ENCODE data around the gene UBN1.

The UBN1 gene

GRCh38 chr16:4897328-4897727 is 50.0 kb downstream of the UBN1 start:
- intact Hi-C loops (cut with DNase I): no loop called here
- DNase-seq: no peak

DNA sequence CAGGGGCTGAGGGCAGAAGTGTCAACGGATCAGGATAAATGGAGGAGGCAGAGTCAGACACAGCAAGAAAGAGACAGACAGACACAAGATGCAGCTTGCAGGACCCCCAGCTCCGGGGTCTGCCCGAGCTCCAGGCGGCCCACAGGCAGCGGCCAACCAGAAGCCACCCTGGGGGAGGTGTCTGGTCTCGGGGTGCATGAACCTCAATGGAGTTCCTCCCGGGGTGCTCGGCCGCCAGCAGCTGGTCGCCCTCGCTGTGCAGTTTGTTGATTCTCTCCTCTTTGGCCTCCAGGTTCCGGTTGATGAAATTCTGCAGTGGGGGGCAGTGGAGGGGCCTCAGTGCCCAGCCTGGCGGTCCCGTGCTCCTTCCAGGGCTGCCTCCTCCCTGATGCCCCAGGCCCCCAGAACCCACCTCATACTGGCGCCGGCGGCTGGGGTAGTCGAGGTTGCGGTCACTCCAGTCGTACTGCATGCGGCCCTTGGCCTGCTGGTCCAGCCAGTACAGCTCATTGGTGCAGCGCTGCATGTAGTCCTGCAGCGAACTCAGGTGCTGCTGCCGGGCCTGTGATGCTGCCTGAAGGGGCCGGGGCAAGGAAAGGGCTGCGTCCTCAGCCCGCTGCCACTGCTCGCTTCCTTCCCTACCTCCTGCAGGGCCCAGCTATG is 51.7 kb downstream of the UBN1 start:
- DNase-seq: peak in 1 of 10 donors; percentile 77
- intact Hi-C loops (cut with DNase I): no loop called here

GRCh38 chr16:4899474-4899846 is 52.2 kb downstream of the UBN1 start:
- intact Hi-C loops (cut with DNase I): no loop called here

GRCh38 chr16:4900036-4900435 is 52.8 kb downstream of the UBN1 start:
- intact Hi-C loops (cut with DNase I): no loop called here
- DNase-seq: no peak

More at GRCh38 chr16:4899474-4899846, 52.2 kb downstream of the UBN1 start:
- DNase-seq: no peak

- DNase-seq: no peak
- intact Hi-C loops (cut with DNase I): no loop called here
Measured at GRCh38 chr16:4900750-4901149, 53.5 kb downstream of the UBN1 start.

DNA sequence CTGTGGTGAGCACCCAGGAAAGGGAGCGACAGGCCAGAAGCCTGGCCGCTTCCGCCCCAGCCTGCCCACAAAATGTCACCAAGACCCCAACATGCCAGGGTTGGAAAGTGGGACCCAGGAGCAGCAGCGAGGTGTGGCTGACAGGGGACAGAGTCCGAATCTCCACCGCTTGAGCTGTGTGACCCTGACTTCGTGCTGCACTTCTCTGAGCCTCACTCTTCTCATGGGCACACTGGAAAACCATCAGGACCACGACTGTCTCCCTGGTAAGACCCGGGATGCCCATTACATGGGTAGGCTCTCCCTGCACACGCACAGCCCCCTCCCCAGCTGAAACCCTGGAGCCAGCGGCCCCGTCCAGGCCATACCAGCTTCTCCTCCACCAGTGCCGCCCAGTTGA is 54.8 kb downstream of the UBN1 start:
- no peak for DNase-seq
- intact Hi-C loops (cut with DNase I): no loop called here

DNA sequence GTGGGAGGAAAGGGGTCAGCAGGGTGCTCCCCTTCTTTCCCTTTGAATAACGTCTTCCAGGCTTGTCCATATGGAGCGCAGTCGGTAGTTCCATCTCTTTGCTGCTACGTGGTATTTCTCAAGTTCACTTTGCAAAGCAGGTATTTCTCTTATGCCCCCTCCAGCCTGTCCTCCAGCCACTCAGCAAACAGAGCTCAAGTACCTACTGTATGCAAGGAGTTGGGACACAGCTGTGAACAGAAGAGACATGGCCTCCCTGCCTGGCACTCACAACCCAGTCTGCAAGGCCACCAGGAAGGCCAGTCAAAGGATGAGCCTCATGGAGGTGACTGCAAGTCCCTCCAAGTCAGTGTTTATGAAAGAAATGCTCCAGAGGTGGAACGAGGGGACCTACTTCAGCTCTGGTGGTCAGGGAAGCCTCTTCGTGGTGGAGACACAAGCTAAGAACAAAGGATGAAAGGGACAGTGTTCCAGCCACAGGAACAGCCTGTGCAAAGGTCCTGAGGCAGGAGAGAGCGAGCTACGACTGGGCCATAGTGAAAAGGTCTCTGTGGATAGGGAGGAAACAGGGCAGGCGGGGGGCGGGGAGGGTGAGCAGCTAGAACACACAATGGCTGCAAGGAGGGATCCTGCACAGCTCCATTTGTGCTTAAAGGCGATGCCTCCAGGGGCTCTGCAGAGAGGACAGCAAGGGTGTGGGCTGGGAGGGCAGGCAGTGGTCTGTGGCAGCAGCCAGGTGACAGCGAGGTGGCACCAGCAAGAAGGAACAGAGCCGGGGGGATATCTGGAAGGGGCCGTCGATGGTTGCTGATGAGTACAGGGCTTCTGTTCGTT is 57.0 kb downstream of the UBN1 start:
- DNase-seq: no peak
- intact Hi-C loops (cut with DNase I): no loop called here

DNA sequence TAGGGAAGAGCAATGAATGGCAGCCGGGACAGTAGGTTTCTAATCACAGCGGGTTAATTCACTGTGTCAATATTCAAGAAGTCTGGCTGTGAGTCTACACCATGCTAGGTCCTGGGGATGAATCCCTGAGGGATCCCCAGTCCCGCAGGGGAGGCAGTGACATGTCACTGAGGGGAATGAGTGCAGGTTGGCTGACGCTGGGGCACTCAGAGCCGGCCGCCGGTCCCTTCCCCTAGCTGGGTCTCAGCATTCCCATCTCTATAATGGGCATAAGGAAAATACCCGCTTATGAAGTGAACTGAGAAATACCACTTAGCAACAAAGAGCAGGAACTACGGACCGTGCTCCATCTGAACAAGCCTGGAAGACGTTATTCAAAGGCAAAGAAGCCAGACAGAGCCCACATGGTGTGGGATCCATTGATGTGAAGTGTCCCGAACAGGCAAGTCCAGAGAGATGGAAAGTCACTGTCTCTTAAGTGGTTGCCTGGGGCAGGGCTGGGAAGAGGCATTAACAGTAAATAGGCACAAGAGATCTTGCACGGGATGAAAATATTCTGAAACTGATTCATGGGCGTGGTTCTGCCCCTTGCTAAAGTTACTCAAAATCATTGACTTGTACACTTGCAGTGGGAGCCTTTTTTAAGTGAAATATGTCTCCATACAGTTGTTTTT is 57.8 kb downstream of the UBN1 start:
- intact Hi-C loops (cut with DNase I): no loop called here
- DNase-seq: no peak

DNA sequence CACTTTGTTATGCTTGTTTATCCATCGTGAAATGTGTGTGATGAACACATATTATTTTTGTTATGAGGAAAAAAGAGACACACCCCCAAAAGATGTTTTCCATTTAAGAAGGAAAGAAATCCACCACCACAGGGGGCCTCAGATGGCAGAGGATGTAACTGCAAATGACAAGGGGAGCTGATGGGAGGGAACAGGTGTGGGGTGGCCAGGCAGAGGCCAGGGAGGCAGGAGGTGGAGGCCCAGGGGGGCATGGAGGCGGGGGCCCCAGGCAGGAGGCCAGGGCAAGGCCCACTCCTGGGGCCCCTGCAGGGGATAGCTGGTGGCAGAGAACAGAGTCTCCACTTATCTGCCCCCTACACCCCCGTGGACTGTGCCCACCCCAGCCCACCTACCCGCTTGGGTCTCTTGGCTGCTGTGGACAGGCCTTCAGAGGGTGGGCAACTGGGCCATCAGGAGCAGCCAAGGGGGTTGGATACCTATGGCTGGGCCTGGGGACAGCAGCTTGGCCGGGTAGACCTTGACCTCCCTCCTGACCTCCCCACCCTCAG is 61.6 kb downstream of the UBN1 start:
- DNase-seq: no peak
- intact Hi-C loops (cut with DNase I): no loop called here

- DNase-seq: no peak
- intact Hi-C loops (cut with DNase I): no loop called here
Measured at GRCh38 chr16:4909825-4910224, 62.5 kb downstream of the UBN1 start.

- intact Hi-C loops (cut with DNase I): no loop called here
- DNase-seq: no peak
Measured at GRCh38 chr16:4910828-4911227, 63.5 kb downstream of the UBN1 start.

- DNase-seq: no peak
Measured at GRCh38 chr16:4911970-4912386, 64.7 kb downstream of the UBN1 start.

GRCh38 chr16:4913130-4913773 is 66.0 kb downstream of the UBN1 start:
- intact Hi-C loops (cut with DNase I): no loop called here
- no peak for DNase-seq

More at GRCh38 chr16:4911970-4912386, 64.7 kb downstream of the UBN1 start:
- intact Hi-C loops (cut with DNase I): no loop called here

DNA sequence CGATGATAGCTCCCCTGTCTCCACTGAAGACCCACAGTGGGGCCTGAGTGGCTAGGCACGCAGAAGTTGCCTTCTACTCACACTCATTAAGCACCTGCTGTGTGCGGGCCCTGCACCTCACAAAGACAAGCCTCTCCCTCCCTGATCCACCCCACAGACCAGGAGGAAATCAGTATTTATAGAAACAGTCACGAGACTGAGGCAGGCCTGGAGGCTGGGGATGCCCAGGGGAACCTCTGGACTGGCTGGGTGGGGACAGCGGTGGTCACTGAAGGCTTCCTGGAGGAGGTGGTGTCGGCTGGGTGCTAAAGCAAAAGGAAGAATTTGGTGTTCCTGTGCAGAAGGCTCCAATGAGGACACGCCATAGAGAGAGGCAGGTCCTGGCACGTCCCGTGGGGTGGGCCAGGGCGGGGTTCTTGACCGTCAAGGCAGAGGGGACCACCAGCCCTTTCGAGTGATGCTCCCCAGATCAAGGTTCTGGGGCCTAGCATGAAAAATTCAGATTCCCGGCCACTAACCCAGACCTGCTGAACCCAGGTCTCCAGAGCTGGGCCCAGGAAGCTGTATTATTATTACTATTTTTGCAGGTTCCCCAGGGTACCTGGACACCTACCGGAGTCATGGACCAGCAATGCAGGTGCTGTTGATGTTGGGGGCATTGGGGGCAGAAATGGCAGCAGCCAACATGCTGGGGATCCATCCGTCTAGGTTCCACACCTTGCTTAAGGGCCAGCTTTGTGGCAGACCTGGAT is 66.7 kb downstream of the UBN1 start:
- intact Hi-C loops (cut with DNase I): no loop called here

DNA sequence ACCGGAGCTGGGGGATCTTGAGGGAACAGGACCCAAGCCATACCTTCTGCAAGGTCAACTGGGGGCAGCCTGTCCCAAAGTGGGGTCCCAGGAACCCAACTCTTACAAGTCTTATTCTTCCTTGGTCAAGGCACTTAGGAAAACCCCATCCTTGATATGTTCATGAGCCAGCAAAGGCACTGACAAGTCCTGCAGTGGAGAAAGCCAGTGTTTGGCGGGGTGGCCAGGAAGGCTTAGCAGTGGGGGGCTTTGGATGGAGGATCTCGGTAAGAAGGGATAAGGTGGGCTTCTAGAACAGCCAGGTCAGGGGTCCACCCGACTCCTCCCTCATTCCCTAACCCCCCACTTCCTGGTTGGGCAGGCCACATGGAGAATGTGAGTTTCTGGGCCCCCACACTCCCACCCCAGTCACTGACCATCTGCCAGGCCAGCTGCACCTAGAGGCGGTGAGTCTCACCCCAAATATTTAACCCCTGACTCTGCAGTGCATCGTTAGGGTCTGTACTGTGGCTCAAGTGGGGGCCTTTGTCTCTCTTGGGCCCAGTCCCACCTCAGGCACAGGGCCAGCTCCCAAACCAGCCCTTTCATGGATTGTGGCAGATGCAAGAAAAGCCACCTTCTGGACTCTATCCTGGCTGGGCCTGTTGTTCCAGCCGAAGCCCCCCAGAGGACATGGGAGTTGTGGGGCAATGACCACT is 67.4 kb downstream of the UBN1 start:
- DNase-seq: no peak
- intact Hi-C loops (cut with DNase I): no loop called here

More for the DNA sequence above, 66.7 kb downstream of the UBN1 start:
- DNase-seq: no peak

GRCh38 chr16:4915226-4915761 is 68.0 kb downstream of the UBN1 start:
- intact Hi-C loops (cut with DNase I): no loop called here

DNA sequence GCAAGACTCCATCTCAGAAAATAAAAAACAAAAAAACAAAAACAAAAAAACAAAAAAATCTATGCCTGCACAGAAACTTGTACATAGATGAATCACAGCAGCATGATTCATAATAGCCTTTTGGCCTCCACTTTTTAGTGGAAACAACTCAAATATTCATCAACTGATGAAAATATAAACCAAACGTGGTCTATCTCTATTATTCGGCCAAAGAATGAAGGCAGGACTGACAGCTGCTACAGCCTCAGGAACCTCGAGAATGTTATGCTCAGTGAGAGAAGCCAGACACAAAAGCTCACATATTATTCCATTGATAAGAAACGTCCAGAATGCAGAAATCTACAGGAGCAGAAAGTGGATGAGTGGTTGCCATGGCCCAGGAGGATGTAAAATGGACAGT is 69.8 kb downstream of the UBN1 start:
- intact Hi-C loops (cut with DNase I): no loop called here
- no peak for DNase-seq

More at GRCh38 chr16:4915226-4915761, 68.0 kb downstream of the UBN1 start:
- DNase-seq: no peak

GRCh38 chr16:4918781-4919251 is 71.5 kb downstream of the UBN1 start:
- no peak for DNase-seq

DNA sequence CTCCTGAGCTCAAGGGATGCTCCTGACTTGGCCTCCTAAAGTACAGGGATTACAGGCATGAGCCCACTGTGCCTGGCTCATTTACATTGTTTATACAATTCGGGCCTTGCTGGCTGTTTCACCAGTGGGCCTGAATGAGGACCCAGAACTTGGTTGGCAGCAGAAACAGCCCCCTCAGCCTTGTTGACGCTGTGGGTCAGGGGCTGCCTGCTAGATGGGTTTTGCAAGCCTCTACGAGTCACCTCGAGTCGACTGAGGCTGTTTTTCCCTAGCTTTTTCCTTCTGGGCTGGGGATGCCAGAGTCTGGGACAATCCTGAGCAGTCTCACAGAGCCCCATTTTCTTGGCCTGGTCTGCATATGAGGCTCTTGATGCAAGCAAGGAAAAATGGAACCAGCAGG is 73.5 kb downstream of the UBN1 start:
- no peak for DNase-seq
- intact Hi-C loops (cut with DNase I): no loop called here

More at GRCh38 chr16:4918781-4919251, 71.5 kb downstream of the UBN1 start:
- intact Hi-C loops (cut with DNase I): no loop called here
